GM12801 (cell line): ENCODE data around the gene SATB2.

Experiments
- TF ChIP-seq, protein P1 (sequence below): IDR thresholded peaks from one replicate; pipeline ENCODE4 v1.5.1; 2011; ENCODE audit warnings: control low read depth; ENCODE audit not compliant: insufficient read length; ENCODE audit errors: extremely low read depth

SATB2 gene

DNA sequence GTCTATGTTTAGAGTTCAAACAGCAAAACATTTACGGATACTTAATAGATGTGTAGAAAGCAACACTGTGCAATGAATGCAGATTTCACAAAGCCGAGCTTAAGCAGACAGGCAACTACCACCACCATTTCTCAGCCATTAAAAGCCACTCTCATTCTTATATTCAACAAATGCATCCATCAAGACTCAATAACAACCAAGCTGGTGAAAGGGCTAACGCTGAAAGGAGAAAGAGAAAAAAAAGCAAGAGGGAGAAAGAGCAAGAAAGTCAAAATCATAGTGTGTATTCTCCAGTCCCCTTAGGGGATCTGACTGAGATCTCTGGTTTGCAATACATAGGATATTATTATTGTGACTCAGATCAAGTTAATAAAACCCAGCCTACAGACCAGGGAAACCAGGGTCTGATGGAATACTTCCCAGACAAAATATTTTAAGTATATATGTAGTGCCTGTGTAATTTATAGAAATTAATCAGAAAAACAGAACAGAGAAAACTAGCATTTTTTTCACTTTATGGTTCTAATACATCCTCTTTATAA lies 14.1 kb downstream of the SATB2 start:
- TF ChIP-seq, protein P1, sequence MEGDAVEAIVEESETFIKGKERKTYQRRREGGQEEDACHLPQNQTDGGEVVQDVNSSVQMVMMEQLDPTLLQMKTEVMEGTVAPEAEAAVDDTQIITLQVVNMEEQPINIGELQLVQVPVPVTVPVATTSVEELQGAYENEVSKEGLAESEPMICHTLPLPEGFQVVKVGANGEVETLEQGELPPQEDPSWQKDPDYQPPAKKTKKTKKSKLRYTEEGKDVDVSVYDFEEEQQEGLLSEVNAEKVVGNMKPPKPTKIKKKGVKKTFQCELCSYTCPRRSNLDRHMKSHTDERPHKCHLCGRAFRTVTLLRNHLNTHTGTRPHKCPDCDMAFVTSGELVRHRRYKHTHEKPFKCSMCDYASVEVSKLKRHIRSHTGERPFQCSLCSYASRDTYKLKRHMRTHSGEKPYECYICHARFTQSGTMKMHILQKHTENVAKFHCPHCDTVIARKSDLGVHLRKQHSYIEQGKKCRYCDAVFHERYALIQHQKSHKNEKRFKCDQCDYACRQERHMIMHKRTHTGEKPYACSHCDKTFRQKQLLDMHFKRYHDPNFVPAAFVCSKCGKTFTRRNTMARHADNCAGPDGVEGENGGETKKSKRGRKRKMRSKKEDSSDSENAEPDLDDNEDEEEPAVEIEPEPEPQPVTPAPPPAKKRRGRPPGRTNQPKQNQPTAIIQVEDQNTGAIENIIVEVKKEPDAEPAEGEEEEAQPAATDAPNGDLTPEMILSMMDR, result no peak

DNA sequence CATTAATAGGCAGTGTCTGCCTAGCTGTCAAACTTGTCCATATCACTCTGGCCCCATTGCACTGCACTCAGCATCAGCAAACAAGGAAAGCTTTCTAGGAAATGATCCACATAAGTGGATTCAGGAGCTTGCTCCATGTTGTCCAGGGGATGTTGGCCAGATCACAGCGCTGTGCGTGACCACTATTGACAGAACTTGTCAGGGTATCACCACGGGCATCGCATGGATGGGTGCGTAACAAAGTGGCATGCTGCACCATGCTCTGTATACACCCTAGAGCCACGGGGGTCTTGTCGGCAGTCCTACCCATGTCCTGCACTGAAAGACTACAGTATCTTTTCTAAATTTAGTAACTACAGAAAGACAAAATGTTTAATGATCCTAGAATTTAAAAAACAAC lies 15.6 kb downstream of the SATB2 start:
- TF ChIP-seq, protein P1, result no peak

DNA sequence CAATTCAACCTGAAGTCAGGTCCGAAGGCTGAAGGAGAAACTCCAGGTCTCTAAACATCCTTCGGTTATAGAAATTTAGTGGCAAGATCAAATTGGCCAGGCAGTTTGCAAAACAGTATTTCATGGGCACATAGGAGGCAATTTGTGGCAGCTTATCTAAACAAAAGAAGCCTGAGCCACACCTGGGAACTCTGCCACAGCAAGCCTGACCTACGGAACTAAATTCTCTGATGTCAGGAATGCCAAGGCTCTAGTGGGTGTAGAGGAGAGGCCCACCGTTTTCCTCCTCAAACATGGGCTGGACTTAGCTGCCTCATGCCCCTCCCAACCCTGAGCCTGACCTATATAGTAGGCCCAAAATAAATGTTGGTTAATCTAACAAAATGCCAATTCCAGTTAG lies 16.0 kb downstream of the SATB2 start:
- TF ChIP-seq, protein P1, result no peak

DNA sequence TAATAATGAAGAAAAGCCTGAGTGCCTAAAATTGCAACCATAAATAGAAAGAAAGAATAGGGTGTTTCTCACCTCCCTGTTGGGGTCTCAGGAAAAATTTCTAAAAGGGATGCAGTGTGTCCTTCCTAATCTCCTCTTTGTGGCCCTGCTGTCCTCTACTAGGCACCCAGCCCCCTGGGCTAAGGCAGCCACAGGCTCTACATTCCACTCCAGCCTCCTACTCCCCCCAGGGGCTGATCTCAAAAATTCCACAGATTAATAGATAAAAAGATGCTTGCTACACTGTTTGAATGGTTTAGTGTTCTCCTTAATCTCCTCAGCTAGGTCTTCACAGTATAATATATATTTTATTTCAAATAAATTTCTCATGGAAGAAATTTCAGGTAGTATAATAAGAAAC lies 17.6 kb downstream of the SATB2 start:
- TF ChIP-seq, protein P1, result no peak

DNA sequence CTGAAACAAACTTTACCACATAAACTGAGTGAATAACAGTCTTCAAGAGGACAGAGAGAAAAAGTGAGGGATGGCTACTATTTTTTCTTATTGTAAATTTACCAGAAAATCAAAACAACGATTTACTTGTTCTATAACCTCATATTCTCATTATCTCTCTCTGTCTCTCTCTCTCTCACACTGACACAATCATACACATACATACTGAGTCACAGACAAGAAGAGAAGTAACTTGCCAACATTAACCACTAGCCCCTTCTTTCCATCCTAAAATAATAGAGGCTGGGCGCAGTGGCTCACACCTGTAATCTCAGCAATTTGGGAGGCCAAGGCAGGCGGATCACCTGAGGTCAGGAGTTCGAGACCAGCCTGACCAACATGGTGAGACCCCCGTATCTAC lies 18.2 kb downstream of the SATB2 start:
- TF ChIP-seq, protein P1, result no peak

DNA sequence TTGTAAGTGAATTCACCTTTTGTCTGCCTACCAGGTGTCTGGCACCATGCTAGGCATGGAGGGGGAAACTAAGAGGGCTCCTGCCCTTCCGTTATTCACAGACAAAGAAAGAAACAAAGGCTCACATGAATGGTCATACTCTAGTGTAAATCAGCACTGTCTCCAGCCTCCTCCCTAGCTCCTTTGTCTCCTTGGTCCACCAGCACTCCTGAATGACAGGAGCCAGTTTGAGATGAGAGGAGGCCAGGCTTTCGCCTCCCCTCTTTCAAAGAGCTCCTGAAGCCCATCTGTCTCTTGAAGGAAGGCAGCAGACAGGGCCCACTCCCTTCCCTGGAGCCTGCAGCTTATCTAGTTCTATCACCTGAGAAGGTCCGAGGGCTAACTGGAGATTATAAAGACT lies 18.7 kb downstream of the SATB2 start:
- TF ChIP-seq, protein P1, result no peak

DNA sequence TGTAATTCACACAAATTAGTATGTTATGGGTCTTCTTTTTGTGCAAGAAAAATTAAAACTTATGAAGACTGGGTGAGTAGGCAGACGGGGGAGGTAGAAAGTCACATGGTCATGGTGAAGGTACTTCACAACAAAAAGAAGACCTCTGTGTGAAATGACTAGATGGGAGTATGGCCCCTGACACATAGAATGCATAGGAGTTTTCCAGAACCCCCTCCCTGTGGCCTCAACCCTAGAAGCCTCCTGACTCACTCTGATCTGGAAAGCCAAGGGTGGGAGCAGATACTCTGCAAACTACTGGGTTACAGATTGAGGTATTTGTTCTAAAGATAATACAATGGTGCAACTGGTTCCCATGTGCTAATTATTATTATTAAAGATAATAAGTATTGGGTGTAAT lies 23.2 kb downstream of the SATB2 start:
- TF ChIP-seq, protein P1, result no peak
